ENCODE results near the gene NTNG1.

NTNG1 gene

DNA sequence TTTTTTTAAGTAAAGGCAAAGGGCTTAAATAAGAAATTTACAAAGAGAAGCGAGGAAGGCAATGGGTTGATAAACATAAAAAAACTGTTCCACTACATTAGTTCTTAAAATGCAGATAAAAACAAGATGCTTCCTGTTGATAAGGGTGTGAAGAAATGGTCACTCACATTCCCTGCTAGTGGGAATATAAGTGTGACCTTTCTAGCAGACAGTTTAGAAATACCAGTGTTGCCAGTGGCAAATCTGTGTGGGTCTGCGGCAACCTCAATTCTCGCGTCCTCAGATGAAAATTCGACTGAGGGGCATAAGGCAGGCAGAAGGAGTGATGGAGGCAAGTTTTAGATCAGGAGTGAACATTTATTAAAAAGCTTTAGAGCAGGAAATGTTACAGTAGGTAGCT, 151.1 kb downstream of the NTNG1 start:
- Histone ChIP-seq H3K4me3 (no peak overlapping the region), H3K9me3 (no peaks in the 10 kb centered on the region), H3K4me1 (no peaks in the 10 kb centered on the region), H3K27ac (no peak overlapping the region), H3K36me3 (no peaks in the 10 kb centered on the region), H3K27me3 (no peaks in the 10 kb centered on the region)
- intact Hi-C loops (cut with DNase I; ENCODE audit: low total_unique reads): no loop called here
- DNase-seq: no peak
- no peak for TF ChIP-seq CTCF (IDR thresholded peaks at IDR 0.05)

- no peak for DNase-seq
- no peaks in the 10 kb centered on the region for H3K4me1 ChIP-seq
- H3K9me3 ChIP-seq: no peaks in the 10 kb centered on the region
- no peak overlapping the region for H3K27ac ChIP-seq
- H3K4me3 ChIP-seq: no peak overlapping the region
- H3K36me3 ChIP-seq: no peaks in the 10 kb centered on the region
- no peaks in the 10 kb centered on the region for H3K27me3 ChIP-seq
- TF ChIP-seq CTCF (IDR thresholded peaks at IDR 0.05): no peak
- intact Hi-C loops (cut with DNase I; ENCODE audit: low total_unique reads): no loop called here
These were observed 153.2 kb downstream of the NTNG1 start for GRCh38 chr1:107293901-107294613.

DNA sequence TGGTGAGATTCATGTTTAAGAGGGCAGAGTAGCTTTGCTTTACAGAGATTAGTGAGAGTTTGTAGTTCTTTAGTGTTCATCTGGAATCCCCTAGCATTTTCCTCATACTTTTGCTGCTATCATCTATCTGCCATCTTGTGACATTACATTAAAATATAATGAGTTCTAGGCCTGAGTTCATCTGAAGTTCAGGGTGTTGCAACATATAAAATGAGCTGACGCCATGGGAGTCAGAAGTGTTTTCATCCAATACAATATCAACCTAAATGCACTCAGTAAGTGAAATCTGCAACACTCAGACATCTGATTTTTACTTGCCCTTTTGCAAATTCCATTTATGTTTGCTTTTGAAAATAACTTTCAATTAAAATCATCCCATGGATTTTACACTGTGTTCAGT, 153.8 kb downstream of the NTNG1 start:
- Histone ChIP-seq H3K4me1 (no peaks in the 10 kb centered on the region), H3K27ac (no peak overlapping the region), H3K36me3 (no peaks in the 10 kb centered on the region), H3K4me3 (no peak overlapping the region), H3K9me3 (no peaks in the 10 kb centered on the region), H3K27me3 (no peaks in the 10 kb centered on the region)
- no peak for TF ChIP-seq CTCF (IDR thresholded peaks at IDR 0.05)
- no peak for DNase-seq
- intact Hi-C loops (cut with DNase I; ENCODE audit: low total_unique reads): no loop called here

DNA sequence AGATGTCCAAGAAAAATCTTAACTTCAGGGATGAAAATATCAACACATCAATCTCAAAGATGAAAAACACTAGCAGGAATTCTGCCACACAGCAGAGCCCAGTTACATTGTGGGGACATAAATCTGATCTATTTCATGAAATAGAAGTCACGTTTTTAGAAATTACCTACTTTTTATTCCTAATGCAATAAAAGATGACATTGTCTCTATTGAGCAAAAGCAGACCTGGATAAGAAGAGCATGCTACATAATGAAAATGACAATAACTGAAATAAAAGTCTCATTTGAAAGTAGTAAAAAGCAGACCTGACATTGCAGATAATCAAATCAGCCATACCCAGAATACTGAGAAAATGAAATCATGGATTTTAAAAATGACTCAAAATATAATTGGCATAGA, 156.8 kb downstream of the NTNG1 start:
- Histone ChIP-seq H3K36me3 (no peaks in the 10 kb centered on the region), H3K4me1 (no peaks in the 10 kb centered on the region), H3K4me3 (no peak overlapping the region), H3K9me3 (no peaks in the 10 kb centered on the region), H3K27ac (no peak overlapping the region), H3K27me3 (no peaks in the 10 kb centered on the region)
- no peak for TF ChIP-seq CTCF (IDR thresholded peaks at IDR 0.05)
- intact Hi-C loops (cut with DNase I; ENCODE audit: low total_unique reads): no loop called here
- no peak for DNase-seq

GRCh38 chr1:107298526-107298925, 157.7 kb downstream of the NTNG1 start:
- Histone ChIP-seq H3K4me3 (no peak overlapping the region), H3K4me1 (no peaks in the 10 kb centered on the region), H3K36me3 (no peaks in the 10 kb centered on the region), H3K27me3 (no peaks in the 10 kb centered on the region), H3K27ac (no peak overlapping the region), H3K9me3 (no peaks in the 10 kb centered on the region)
- no peak for TF ChIP-seq CTCF (IDR thresholded peaks at IDR 0.05)
- intact Hi-C loops (cut with DNase I; ENCODE audit: low total_unique reads): no loop called here
- DNase-seq: no peak

- TF ChIP-seq CTCF (IDR thresholded peaks at IDR 0.05): no peak
These were observed 158.7 kb downstream of the NTNG1 start for GRCh38 chr1:107299521-107299920.

More at GRCh38 chr1:107299521-107299920, 158.7 kb downstream of the NTNG1 start:
- no peak overlapping the region for H3K4me3 ChIP-seq
- H3K9me3 ChIP-seq: no peaks in the 10 kb centered on the region
- H3K4me1 ChIP-seq: no peaks in the 10 kb centered on the region
- no peak for DNase-seq
- H3K27ac ChIP-seq: no peak overlapping the region
- no peaks in the 10 kb centered on the region for H3K27me3 ChIP-seq
- no peaks in the 10 kb centered on the region for H3K36me3 ChIP-seq
- intact Hi-C loops (cut with DNase I; ENCODE audit: low total_unique reads): no loop called here

All from tibial artery (tissue), 4 donors.